Nephron progenitor cell (in vitro differentiated cells): Measurements from ENCODE around the gene MAPKAP1.

Experiments
- DNase-seq: peaks from one replicate; pipeline ENCODE4 v3.0.0; 2021
- H3K27ac Mint-ChIP-seq: 2 replicates; pipeline ENCODE4 v1.8.0; 2021; ENCODE audit warnings: mild to moderate bottlenecking, moderate library complexity, mixed read lengths
- H3K27me3 Mint-ChIP-seq: 2 replicates; pipeline ENCODE4 v1.8.0; 2021; ENCODE audit warnings: mild to moderate bottlenecking, low read depth, mixed read lengths; ENCODE audit not compliant: poor library complexity
- H3K36me3 Mint-ChIP-seq: 2 replicates; pipeline ENCODE4 v1.8.0; 2021; ENCODE audit warnings: low read depth, mixed read lengths
- H3K4me1 Mint-ChIP-seq: 2 replicates; pipeline ENCODE4 v1.8.0; 2021; ENCODE audit warnings: mixed read lengths
- H3K4me3 Mint-ChIP-seq: 2 replicates; pipeline ENCODE4 v1.8.0; 2021; ENCODE audit warnings: mild to moderate bottlenecking, moderate library complexity, mixed read lengths
- H3K9me3 Mint-ChIP-seq: 2 replicates; pipeline ENCODE4 v1.8.0; 2021; ENCODE audit warnings: mild to moderate bottlenecking, moderate library complexity, mixed read lengths
- TF ChIP-seq, protein P1 (sequence below): fragments of 200-600 bp; sonication (generic); IDR thresholded peaks from 2 replicates; pipeline ENCODE4 v1.5.0; 2021; ENCODE audit warnings: antibody characterized with exemption

MAPKAP1 gene

GRCh38 chr9:125497478-125497877, 209.5 kb downstream of the MAPKAP1 start:
- Mint-ChIP-seq H3K4me1 (peaks cover 23% of the 10 kb centered on the region), H3K9me3 (no peaks in the 10 kb centered on the region), H3K4me3 (no peak overlapping the region), H3K27me3 (peaks cover 5% of the 10 kb centered on the region), H3K27ac (no peak overlapping the region), H3K36me3 (peaks cover 10% of the 10 kb centered on the region)
- TF ChIP-seq, protein P1, sequence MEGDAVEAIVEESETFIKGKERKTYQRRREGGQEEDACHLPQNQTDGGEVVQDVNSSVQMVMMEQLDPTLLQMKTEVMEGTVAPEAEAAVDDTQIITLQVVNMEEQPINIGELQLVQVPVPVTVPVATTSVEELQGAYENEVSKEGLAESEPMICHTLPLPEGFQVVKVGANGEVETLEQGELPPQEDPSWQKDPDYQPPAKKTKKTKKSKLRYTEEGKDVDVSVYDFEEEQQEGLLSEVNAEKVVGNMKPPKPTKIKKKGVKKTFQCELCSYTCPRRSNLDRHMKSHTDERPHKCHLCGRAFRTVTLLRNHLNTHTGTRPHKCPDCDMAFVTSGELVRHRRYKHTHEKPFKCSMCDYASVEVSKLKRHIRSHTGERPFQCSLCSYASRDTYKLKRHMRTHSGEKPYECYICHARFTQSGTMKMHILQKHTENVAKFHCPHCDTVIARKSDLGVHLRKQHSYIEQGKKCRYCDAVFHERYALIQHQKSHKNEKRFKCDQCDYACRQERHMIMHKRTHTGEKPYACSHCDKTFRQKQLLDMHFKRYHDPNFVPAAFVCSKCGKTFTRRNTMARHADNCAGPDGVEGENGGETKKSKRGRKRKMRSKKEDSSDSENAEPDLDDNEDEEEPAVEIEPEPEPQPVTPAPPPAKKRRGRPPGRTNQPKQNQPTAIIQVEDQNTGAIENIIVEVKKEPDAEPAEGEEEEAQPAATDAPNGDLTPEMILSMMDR, result no peak
- DNase-seq, result no peak

DNA sequence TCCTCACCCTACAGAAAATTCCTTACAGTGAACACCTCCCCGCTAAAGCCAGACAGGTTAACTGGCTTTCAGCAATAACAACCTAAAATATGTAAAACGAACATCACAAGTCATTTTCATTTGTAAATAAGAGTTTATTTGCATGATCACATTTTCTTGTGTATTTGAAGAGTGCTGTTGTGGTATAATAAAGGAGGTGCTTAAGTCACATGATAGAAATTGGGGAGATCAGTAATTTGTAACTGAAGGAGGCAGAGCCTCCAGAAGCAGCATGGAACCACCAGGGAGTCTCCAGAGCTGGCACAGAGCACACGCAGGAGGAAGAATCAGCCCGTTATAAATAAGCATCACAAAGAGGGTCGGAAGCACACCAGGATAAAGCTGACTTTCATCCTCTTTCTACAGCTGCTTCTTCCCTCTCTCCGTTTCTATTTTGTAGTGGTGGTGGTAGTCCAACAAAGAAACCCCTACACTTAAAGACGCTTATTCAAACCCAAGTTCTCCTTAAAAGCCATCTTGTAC, 210.6 kb downstream of the MAPKAP1 start:
- no peak for DNase-seq
- Mint-ChIP-seq H3K4me3 (no peak overlapping the region), H3K27me3 (peaks cover 5% of the 10 kb centered on the region), H3K9me3 (no peaks in the 10 kb centered on the region), H3K4me1 (peaks cover 23% of the 10 kb centered on the region), H3K36me3 (peaks cover 5% of the 10 kb centered on the region), H3K27ac (no peak overlapping the region)
- TF ChIP-seq, protein P1, result no peak

GRCh38 chr9:125495172-125496119, 211.6 kb downstream of the MAPKAP1 start:
- no peak overlapping the region for H3K4me3 Mint-ChIP-seq
- H3K27me3 Mint-ChIP-seq, result peaks cover 5% of the 10 kb centered on the region
- no peak for DNase-seq
- TF ChIP-seq, protein P1, result no peak
- H3K4me1 Mint-ChIP-seq, result peaks cover 23% of the 10 kb centered on the region
- peaks cover 3% of the 10 kb centered on the region for H3K36me3 Mint-ChIP-seq
- no peaks in the 10 kb centered on the region for H3K9me3 Mint-ChIP-seq
- H3K27ac Mint-ChIP-seq, result peak overlapping the region; percentile 74

- Mint-ChIP-seq H3K27ac (no peak overlapping the region), H3K4me3 (no peak overlapping the region), H3K27me3 (peaks cover 5% of the 10 kb centered on the region), H3K9me3 (no peaks in the 10 kb centered on the region), H3K4me1 (peaks cover 23% of the 10 kb centered on the region), H3K36me3 (no peaks in the 10 kb centered on the region)
- no peak for DNase-seq
- TF ChIP-seq, protein P1, result no peak
These were observed 212.4 kb downstream of the MAPKAP1 start for GRCh38 chr9:125494653-125494915.

GRCh38 chr9:125493881-125494652, 212.9 kb downstream of the MAPKAP1 start:
- Mint-ChIP-seq H3K9me3 (no peaks in the 10 kb centered on the region), H3K36me3 (no peaks in the 10 kb centered on the region), H3K4me1 (peaks cover 23% of the 10 kb centered on the region), H3K4me3 (no peak overlapping the region), H3K27ac (no peak overlapping the region), H3K27me3 (peaks cover 5% of the 10 kb centered on the region)
- TF ChIP-seq, protein P1, result no peak
- DNase-seq, result no peak
